H1 (cell line): ENCODE measurements around the gene HTR3A. TPM values are rescaled to one million over a fixed set of nuclear protein-coding genes. Genes with fewer than 3 reads are reported as not detected.
A peak's percentile ranks its signal among the peaks of the same experiment; 100 is the strongest.

Experiments
- ATF2 ChIP-seq: IDR thresholded peaks from 2 replicates; pipeline ENCODE4 v1.6.1; 2012; ENCODE audit warnings: low read length, inconsistent platforms
- BRCA1 ChIP-seq: IDR thresholded peaks from 2 replicates; pipeline ENCODE4 v1.6.1; 2012; ENCODE audit warnings: low read depth, low read length, improper control_type of control experiment
- CBX8 ChIP-seq: fragments of 300-800, 300-1000 bp; sonication (generic); IDR thresholded peaks from 2 replicates; pipeline ENCODE4 v1.7.1; 2016; ENCODE audit warnings: low read depth, low read length, borderline replicate concordance
- CHD2 ChIP-seq: IDR thresholded peaks from 2 replicates; pipeline ENCODE4 v1.6.1; 2012; ENCODE audit warnings: low read length, improper control_type of control experiment
- CREB1 ChIP-seq: IDR thresholded peaks from 2 replicates; pipeline ENCODE4 v1.6.1; 2012; ENCODE audit warnings: inconsistent platforms
- CTBP2 ChIP-seq: IDR thresholded peaks from 2 replicates; pipeline ENCODE4 v1.7.0; 2011; ENCODE audit warnings: borderline replicate concordance, mild to moderate bottlenecking, moderate library complexity, mixed read lengths, low read length; ENCODE audit not compliant: insufficient read depth, insufficient read length
- E2F6 ChIP-seq: IDR thresholded peaks from 2 replicates; pipeline ENCODE4 v1.6.1; 2012; ENCODE audit warnings: inconsistent platforms
- EGR1 ChIP-seq: IDR thresholded peaks from 2 replicates; pipeline ENCODE4 v1.6.1; 2011; ENCODE audit warnings: low read depth, low read length, borderline replicate concordance
- EP300 ChIP-seq, 2 experiments: IDR thresholded peaks; 1 replicate in 1 of 2; 2 replicates in 1 of 2; pipeline ENCODE4 v1.6.1; 2011 to 2012; ENCODE audit warnings: low read depth in 2 of 2, low read length in 2 of 2, mild to moderate bottlenecking in 2 of 2, borderline replicate concordance in 1 of 2, inconsistent platforms in 1 of 2, moderate library complexity in 1 of 2
- JUND ChIP-seq: IDR thresholded peaks from 2 replicates; pipeline ENCODE4 v1.6.1; 2011; ENCODE audit warnings: mild to moderate bottlenecking, improper control_type of control experiment, low read length
- KDM1A ChIP-seq: fragments of 200-600, 300-600 bp; sonication (generic); IDR thresholded peaks from 2 replicates; pipeline ENCODE4 v1.7.1; 2016; ENCODE audit warnings: mild to moderate bottlenecking, low read length, borderline replicate concordance
- KDM5A ChIP-seq: fragments of 200-600 bp; IDR thresholded peaks from 2 replicates; pipeline ENCODE4 v1.7.1; 2012; ENCODE audit warnings: mild to moderate bottlenecking, low read length, inconsistent platforms, mixed read lengths
- POU5F1 ChIP-seq: IDR thresholded peaks from 2 replicates; pipeline ENCODE4 v1.6.1; 2011; ENCODE audit warnings: low read depth, mild to moderate bottlenecking, low read length, moderate library complexity
- RAD21 ChIP-seq, 2 experiments: IDR thresholded peaks in 1 of 2; conservative IDR thresholded peaks in 1 of 2; 2 replicates each; pipeline ENCODE4 v1.6.1; 2011; ENCODE audit warnings: low read depth in 2 of 2, low read length in 2 of 2, improper control_type of control experiment in 1 of 2, inconsistent platforms in 1 of 2, mild to moderate bottlenecking in 1 of 2, moderate library complexity in 1 of 2
- RXRA ChIP-seq: IDR thresholded peaks from 2 replicates; pipeline ENCODE4 v1.6.1; 2011; ENCODE audit warnings: low read depth, mild to moderate bottlenecking, low read length, moderate library complexity; ENCODE audit not compliant: insufficient read depth
- SIRT6 ChIP-seq: IDR thresholded peaks from one replicate; pipeline ENCODE4 v1.7.1; 2012; ENCODE audit warnings: low read length, inconsistent platforms
- SIX5 ChIP-seq: IDR thresholded peaks from 2 replicates; pipeline ENCODE4 v1.6.1; 2011; ENCODE audit warnings: mild to moderate bottlenecking, low read depth, low read length
- SP2 ChIP-seq: IDR thresholded peaks from 2 replicates; pipeline ENCODE4 v1.6.1; 2012; ENCODE audit warnings: mild to moderate bottlenecking, low read length, inconsistent platforms
- TAF7 ChIP-seq: optimal IDR thresholded peaks from 2 replicates; pipeline ENCODE3; 2011; ENCODE audit warnings: low read depth, mild to moderate bottlenecking, inconsistent platforms, low read length, moderate library complexity, borderline replicate concordance
- TBP ChIP-seq: IDR thresholded peaks from 2 replicates; pipeline ENCODE4 v1.6.1; 2011; ENCODE audit warnings: low read depth, low read length, improper control_type of control experiment
- TCF12 ChIP-seq: IDR thresholded peaks from 2 replicates; pipeline ENCODE4 v1.6.1; 2011; ENCODE audit warnings: low read depth, mild to moderate bottlenecking, low read length
- TEAD4 ChIP-seq: IDR thresholded peaks from 2 replicates; pipeline ENCODE4 v1.6.1; 2012; ENCODE audit warnings: low read depth, low read length, inconsistent platforms, mixed read lengths
- YY1 ChIP-seq: IDR thresholded peaks from 2 replicates; pipeline ENCODE4 v1.6.1; 2011; ENCODE audit warnings: low read depth, mild to moderate bottlenecking, low read length
- polyA plus RNA-seq, 7 experiments: library from polyadenylated mRNA; depleted of rRNA in 3 of 7; stranded (reverse) in 5 of 7; unstranded in 2 of 7; fragments of >200 nt in 5 of 7; fragments of 200-250 nt in 2 of 7; gene quantifications; 1 replicate in 5 of 7; 2 replicates in 1 of 7; 4 replicates in 1 of 7; pipeline versions ENCODE4 v1.2.1 to v1.2.3, GENCODE V29; 2011 to 2013; ENCODE audit warnings: missing spikeins in 2 of 7, mixed read lengths in 2 of 7
- total RNA-seq: library from RNA; stranded (reverse); fragmentation: NEBNext Ultra II Directional; extraction: Animal tissue kit (Norgen Biotek cat#: 25700); gene quantifications from 2 replicates; pipeline ENCODE4 v1.2.1, GENCODE V29; 2021

The HTR3A gene
- total and polyA plus RNA-seq, 2 of the 8 experiments (the other 6 are each of a cell fraction or from before 2014, with no cell fraction given): 7.5 to 8.9 TPM

- no peak for TF ChIP-seq SIRT6
- 0 out of 3 replicates have a peak, but pooled peaks of 1 of the 2 experiments have one; percentile 56 for TF ChIP-seq EP300 (IDR thresholded peaks at IDR 0.05; ENCODE audit: borderline replicate concordance in 1 of 2, low read depth in 2 of 2, low read length in 2 of 2)
- peak; percentile 69 for TF ChIP-seq JUND
- TF ChIP-seq KDM5A: no peak
- TF ChIP-seq TEAD4: no peak
- TF ChIP-seq ATF2: peak; percentile 66; the same call in 1 of the 2 replicates
- no peak for TF ChIP-seq SIX5
- peak; percentile 88 for TF ChIP-seq TBP
- 0 out of 2 replicates have a peak, but pooled peaks have one; percentile 33 for TF ChIP-seq KDM1A
- TF ChIP-seq CHD2: no peak
- TF ChIP-seq POU5F1: peak; percentile 40; the same call in 1 of the 2 replicates
- no peak for TF ChIP-seq SP2
- TF ChIP-seq CTBP2: peak; percentile 79
- peak; percentile 81 to 87 for TF ChIP-seq RAD21 (IDR thresholded peaks at IDR 0.05 in 1 of 2, conservative IDR thresholded peaks at IDR 0.05 in 1 of 2; ENCODE audit: low read depth in 2 of 2, low read length in 2 of 2)
- peak; percentile 61 for TF ChIP-seq TAF7
- peak; percentile 77 for TF ChIP-seq CREB1
- TF ChIP-seq CBX8: no peak
- no peak for TF ChIP-seq E2F6
- TF ChIP-seq BRCA1: peak; percentile 58; the same call in 1 of the 2 replicates
- TF ChIP-seq YY1: peak; percentile 78
- peak; percentile 72; the same call in 1 of the 2 replicates for TF ChIP-seq TCF12
- peak; percentile 40; the same call in 1 of the 2 replicates for TF ChIP-seq EGR1
- TF ChIP-seq RXRA: peak; percentile 91
Observed at GRCh38 chr11:114036147-114036811, 61.4 kb downstream of the HTR3A start (continued).
